ENCODE data around the gene WDR74. TPM values are rescaled to one million over a fixed set of nuclear protein-coding genes. Genes with fewer than 3 reads are reported as not detected.

The WDR74 gene
- polyA plus RNA-seq, 2 of the 4 experiments (the other 2 are of a cell fraction) = 52.9 to 90.6 TPM

DNA sequence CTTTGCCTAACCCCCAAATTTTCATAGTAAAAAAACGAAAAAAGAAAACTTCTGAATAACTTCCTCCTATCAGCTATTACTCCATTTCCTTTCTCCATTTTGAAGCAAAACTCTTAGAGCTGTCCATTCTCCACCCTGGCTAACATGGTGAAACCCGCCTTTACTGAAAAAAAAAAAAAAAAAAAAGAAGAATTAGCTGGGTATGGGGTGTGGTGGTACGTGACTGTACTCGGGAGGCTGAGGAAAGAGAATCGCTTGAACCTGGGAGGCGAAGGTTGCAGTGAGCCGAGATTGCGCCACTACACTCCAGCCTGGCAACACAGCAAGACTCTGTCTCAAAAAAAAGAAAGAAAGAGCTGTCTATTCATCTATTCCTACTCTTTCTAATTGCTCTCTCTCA is 22.8 kb downstream of the WDR74 start:
- no peak for ATAC-seq
- DNase-seq (ENCODE audit: low read depth in 1 of 2, low spot score in 1 of 2) = no peak
- CTCF ChIA-PET = interaction anchor here (1.0 to 3.4 kb wide), 3 partner anchors 10 to 29 kb away, joined by 3 to 17 read pairs (median 14); partner anchors contain the start of gene TMEM179B
- H3K4me3 ChIP-seq = no peak overlapping the region
- no peak for TF ChIP-seq BHLHE40 (IDR thresholded peaks at IDR 0.05; ENCODE audit: low read depth, low read length)
- TF ChIP-seq, protein P1, sequence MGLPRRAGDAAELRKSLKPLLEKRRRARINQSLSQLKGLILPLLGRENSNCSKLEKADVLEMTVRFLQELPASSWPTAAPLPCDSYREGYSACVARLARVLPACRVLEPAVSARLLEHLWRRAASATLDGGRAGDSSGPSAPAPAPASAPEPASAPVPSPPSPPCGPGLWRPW (IDR thresholded peaks at IDR 0.05) = no peak
- TF ChIP-seq RARB (CRISPR knock-in tag; IDR thresholded peaks at IDR 0.05) = no peak
- H3K4me1 ChIP-seq = no peaks in the 10 kb centered on the region
- WGBS (ENCODE audit: missing lambda C conversion rate) = 91% methylated on average over 8 of the region's 8 CpGs
- POLR2A ChIA-PET = interaction anchor here (1.2 kb wide), 1 partner anchor 15 kb away, joined by 3 read pairs; the partner anchor contains the start of gene STX5
- FAIRE-seq = no peak
- no peak overlapping the region for H3K4me2 ChIP-seq
- H3K9me3 ChIP-seq = no peaks in the 10 kb centered on the region
- H3K27ac ChIP-seq = no peak overlapping the region

DNA sequence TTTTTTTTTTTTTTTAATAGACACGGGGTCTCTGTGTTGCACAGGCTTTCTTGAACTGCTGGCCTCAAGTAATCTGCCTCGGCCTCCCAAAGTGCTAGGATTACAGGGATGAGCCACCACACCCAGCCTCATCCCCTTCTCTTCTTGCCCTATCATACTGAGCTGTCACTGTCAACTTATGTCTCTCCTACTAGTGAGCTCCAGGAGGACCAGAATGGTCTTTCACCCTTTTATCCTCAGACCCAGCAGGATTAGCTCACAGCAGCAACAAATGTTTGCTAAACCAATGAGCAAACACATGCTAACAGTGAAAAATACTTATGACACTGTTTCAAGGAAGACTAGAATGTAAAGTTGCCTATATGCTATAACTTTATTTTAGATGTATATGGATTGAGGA is 27.7 kb downstream of the WDR74 start:
- no peaks in the 10 kb centered on the region; the same call in 2 of the 3 replicates for H3K4me1 ChIP-seq
- DNase-seq (ENCODE audit: low read depth in 1 of 2, low spot score in 1 of 2) = no peak
- no peak overlapping the region for H3K4me2 ChIP-seq
- POLR2A ChIA-PET = interaction anchor here (1.8 kb wide), 1 partner anchor 20 kb away, joined by 9 read pairs; the partner anchor contains the start of gene STX5
- CTCF ChIA-PET = interaction anchor here (1.1 to 1.8 kb wide), 3 partner anchors 14 to 200 kb away, joined by 3 to 4 read pairs (median 4); no protein-coding TSS in a partner anchor
- no peak for FAIRE-seq
- no peak overlapping the region for H3K27ac ChIP-seq
- 46% methylated on average over 2 of the region's 2 CpGs for WGBS (ENCODE audit: missing lambda C conversion rate)
- H3K9me3 ChIP-seq = no peaks in the 10 kb centered on the region
- peak; percentile 36 to 55; a peak in 5 of 6 replicates for ATAC-seq
- TF ChIP-seq FOXS1 (CRISPR knock-in tag; IDR thresholded peaks at IDR 0.05) (no peak), ZC3H11A (IDR thresholded peaks at IDR 0.05) (no peak), RAD21 (conservative IDR thresholded peaks at IDR 0.05 in 1 of 2, IDR thresholded peaks at IDR 0.05 in 1 of 2) (no peak), BHLHE40 (IDR thresholded peaks at IDR 0.05; ENCODE audit: low read depth, low read length) (no peak), EP300 (IDR thresholded peaks at IDR 0.05) (no peak), SMC3 (IDR thresholded peaks at IDR 0.05) (no peak), RFX5 (IDR thresholded peaks at IDR 0.05) (no peak)
- TF ChIP-seq, protein P2, sequence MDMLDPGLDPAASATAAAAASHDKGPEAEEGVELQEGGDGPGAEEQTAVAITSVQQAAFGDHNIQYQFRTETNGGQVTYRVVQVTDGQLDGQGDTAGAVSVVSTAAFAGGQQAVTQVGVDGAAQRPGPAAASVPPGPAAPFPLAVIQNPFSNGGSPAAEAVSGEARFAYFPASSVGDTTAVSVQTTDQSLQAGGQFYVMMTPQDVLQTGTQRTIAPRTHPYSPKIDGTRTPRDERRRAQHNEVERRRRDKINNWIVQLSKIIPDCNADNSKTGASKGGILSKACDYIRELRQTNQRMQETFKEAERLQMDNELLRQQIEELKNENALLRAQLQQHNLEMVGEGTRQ (IDR thresholded peaks at IDR 0.05) = no peak
- no peak overlapping the region for H3K4me3 ChIP-seq

DNA sequence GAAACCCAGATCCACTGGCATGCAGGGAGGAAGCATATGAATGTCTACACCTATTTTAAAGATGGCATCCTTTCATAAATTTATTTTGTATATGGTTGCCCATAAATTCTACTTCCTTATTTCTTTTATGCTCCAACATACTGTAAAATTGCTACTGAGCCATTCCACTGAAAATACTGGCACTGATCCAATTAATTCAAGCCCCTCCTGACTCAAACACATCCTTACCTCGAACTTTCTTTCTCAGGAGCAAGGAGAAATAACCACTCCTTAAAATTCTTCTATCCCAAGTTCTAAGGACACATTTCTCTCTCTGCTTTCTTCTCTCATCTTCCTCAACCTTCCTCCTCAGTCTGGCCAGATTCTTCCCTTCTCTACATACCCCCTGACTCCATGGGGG is 28.6 kb downstream of the WDR74 start:
- WGBS (ENCODE audit: missing lambda C conversion rate) = 59% methylated on average over 1 of the region's 1 CpG
- TF ChIP-seq, protein P3, sequence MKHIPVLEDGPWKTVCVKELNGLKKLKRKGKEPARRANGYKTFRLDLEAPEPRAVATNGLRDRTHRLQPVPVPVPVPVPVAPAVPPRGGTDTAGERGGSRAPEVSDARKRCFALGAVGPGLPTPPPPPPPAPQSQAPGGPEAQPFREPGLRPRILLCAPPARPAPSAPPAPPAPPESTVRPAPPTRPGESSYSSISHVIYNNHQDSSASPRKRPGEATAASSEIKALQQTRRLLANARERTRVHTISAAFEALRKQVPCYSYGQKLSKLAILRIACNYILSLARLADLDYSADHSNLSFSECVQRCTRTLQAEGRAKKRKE (CRISPR knock-in tag; IDR thresholded peaks at IDR 0.05; ENCODE audit: low read depth) = no peak
- peaks cover 8% of the 10 kb centered on the region; the same call in 2 of the 3 replicates for H3K4me1 ChIP-seq
- H3K4me2 ChIP-seq = no peak overlapping the region
- no peaks in the 10 kb centered on the region for H3K9me3 ChIP-seq
- ChIA-PET CTCF (interaction anchor here (1.0 kb wide), 1 partner anchor 24 kb away, joined by 4 read pairs; no protein-coding TSS in a partner anchor), POLR2A (no interaction called here)
- ATAC-seq = no peak
- no peak for FAIRE-seq
- H3K27ac ChIP-seq = no peak overlapping the region
- DNase-seq (ENCODE audit: low read depth in 1 of 2, low spot score in 1 of 2) = no peak
- H3K4me3 ChIP-seq = no peak overlapping the region

DNA sequence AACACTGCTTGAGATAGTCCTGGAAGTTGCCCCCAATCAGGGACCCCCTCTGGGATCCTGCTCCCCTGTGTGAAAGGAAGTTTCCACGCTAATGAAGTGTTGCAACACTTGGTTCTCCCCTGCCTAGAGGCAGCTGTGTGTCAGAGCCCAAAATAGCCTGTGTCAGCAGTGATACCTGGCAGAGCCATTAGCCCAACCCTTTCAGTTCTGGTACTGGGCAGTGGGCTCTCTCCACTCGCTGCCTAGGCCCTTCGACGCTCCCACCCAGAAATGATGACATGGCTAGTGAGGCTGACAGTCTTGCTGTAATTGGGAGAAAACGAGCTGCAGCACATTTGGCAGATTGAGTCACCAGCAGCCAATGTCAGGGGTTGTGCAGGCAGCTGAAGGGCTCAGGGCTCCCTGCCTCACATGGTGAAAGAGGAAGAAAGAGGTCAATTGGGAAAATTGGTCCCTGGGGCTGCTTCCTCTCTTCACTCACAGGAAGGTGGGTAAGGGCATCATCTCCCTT is 32.7 kb downstream of the WDR74 start:
- Histone ChIP-seq H3K4me1 (peaks cover 16% of the 10 kb centered on the region; the same call in 2 of the 3 replicates), H3K4me2 (no peak overlapping the region; the same call in 2 of the 3 replicates), H3K4me3 (no peak overlapping the region), H3K27ac (no peak overlapping the region; a peak in 1 of 6 replicates), H3K9me3 (no peaks in the 10 kb centered on the region)
- TF ChIP-seq, protein P3 (CRISPR knock-in tag; IDR thresholded peaks at IDR 0.05; ENCODE audit: low read depth) = no peak
- TF ChIP-seq MAFK (IDR thresholded peaks at IDR 0.05; ENCODE audit: partially characterized antibody) (peak; percentile 39), CEBPB (IDR thresholded peaks at IDR 0.05) (0 out of 4 replicates have a peak, but pooled peaks of 1 of the 2 experiments have one; percentile 25)
- ATAC-seq = no peak
- CTCF ChIA-PET = interaction anchor here (1.0 to 4.3 kb wide), 6 partner anchors 8 to 21 kb away, joined by 3 to 18 read pairs (median 5); partner anchors contain the start of gene TMEM179B
- WGBS (ENCODE audit: missing lambda C conversion rate) = 95% methylated on average over 5 of the region's 5 CpGs
- POLR2A ChIA-PET = interaction anchor here (0.6 to 2.7 kb wide), 7 partner anchors 15 to 35 kb away, joined by 3 to 11 read pairs (median 4); partner anchors contain the start of genes STX5, TMEM179B and TMEM223
- DNase-seq (ENCODE audit: low read depth in 1 of 2, low spot score in 1 of 2) = no peak
- no peak for FAIRE-seq
